Measurements from ENCODE around the gene EXOSC10.

GRCh38 chr1:11051781-11052511 is 47.7 kb downstream of the EXOSC10 start:
- TF ChIP-seq POLR2A (IDR thresholded peaks at IDR 0.05) (no peak), CTCF (IDR thresholded peaks at IDR 0.05) (no peak), POLR2AphosphoS5 (IDR thresholded peaks at IDR 0.05) (no peak)
